Stimulated activated CD4-positive, alpha-beta T cell treated with anti-CD3 and anti-CD28 coated beads, TNF-alpha, amount 100 ng/mL, for 48 hours (primary cell): ENCODE data around the gene ABRAXAS1.
"Not testable (repeated sequence)": the region's sequence is repeated elsewhere in the genome, so short reads cannot be mapped to it uniquely, and the experiment has no call there.

Source experiments
- DNase-seq, 3 donors: peaks; one replicate each; pipeline ENCODE4 v3.0.0-alpha.2; 2020; ENCODE audit warnings: low read depth in 3 of 3

Gene ABRAXAS1

GRCh38 chr4:83484500-83485461 is at the start of gene ABRAXAS1:
ABRAXAS1 (minus strand) TSS chr4:83485100; CDS start chr4:83485072, 28 bp downstream.
- DNase-seq, result peak; percentile 82 to 93 (median 86)

GRCh38 chr4:83527671-83528070 is 42.8 kb upstream of the ABRAXAS1 start:
- DNase-seq, result no peak

- DNase-seq, result no peak
These were observed 37.3 kb upstream of the ABRAXAS1 start for GRCh38 chr4:83522239-83522638.

GRCh38 chr4:83516042-83516772 is 31.3 kb upstream of the ABRAXAS1 start:
- DNase-seq, result no peak

GRCh38 chr4:83510442-83510841 is 25.5 kb upstream of the ABRAXAS1 start:
- DNase-seq, result no peak

- peak; percentile 41 to 46 (median 44) for DNase-seq
These were observed 24.3 kb upstream of the ABRAXAS1 start for GRCh38 chr4:83509156-83509585.

GRCh38 chr4:83504996-83505395 is 20.1 kb upstream of the ABRAXAS1 start:
- DNase-seq, result no peak

- no peak for DNase-seq
These were observed 19.6 kb upstream of the ABRAXAS1 start for GRCh38 chr4:83504503-83504902.

- DNase-seq, result no peak
These were observed 19.1 kb upstream of the ABRAXAS1 start for GRCh38 chr4:83503974-83504373.

- DNase-seq, result not testable (repeated sequence)
These were observed 16.8 kb upstream of the ABRAXAS1 start for GRCh38 chr4:83501671-83502070.

GRCh38 chr4:83498187-83498586 is 13.3 kb upstream of the ABRAXAS1 start:
- DNase-seq, result no peak

- DNase-seq, result not testable (repeated sequence)
These were observed 11.4 kb upstream of the ABRAXAS1 start for GRCh38 chr4:83496085-83496917.

- DNase-seq, result no peak
These were observed 6.1 kb upstream of the ABRAXAS1 start for GRCh38 chr4:83490876-83491450.

GRCh38 chr4:83489711-83490326 is 4.9 kb upstream of the ABRAXAS1 start:
- DNase-seq, result no peak

GRCh38 chr4:83486457-83487129 is 1.7 kb upstream of the ABRAXAS1 start:
- no peak for DNase-seq

- no peak for DNase-seq
These were observed 10.9 kb downstream of the ABRAXAS1 start for GRCh38 chr4:83473966-83474365.

GRCh38 chr4:83473423-83473822 is 11.5 kb downstream of the ABRAXAS1 start:
- DNase-seq, result no peak

- no peak for DNase-seq
These were observed 28.8 kb downstream of the ABRAXAS1 start for GRCh38 chr4:83456184-83456501.

- peak; percentile 86 to 94 (median 88) for DNase-seq
These were observed 29.4 kb downstream of the ABRAXAS1 start, which contains the start of the genes HELQ and MRPS18C for GRCh38 chr4:83455281-83456183. HELQ (minus strand) TSS chr4:83455823; CDS start chr4:83455693, 130 bp downstream. MRPS18C (plus strand) TSS chr4:83456058; CDS start chr4:83456078, 20 bp downstream.
